ENCODE data around the gene OR5D18. TPM values are rescaled to one million over a fixed set of nuclear protein-coding genes. Genes with fewer than 3 reads are reported as not detected.

OR5D18 gene
- total and polyA plus RNA-seq, 2 of the 13 experiments (the other 11 are each of a cell fraction or from before 2014, with no cell fraction given) = not detected

- Histone ChIP-seq H3K36me3 (replicated peaks in 1 of 2; ENCODE audit: control insufficient read depth in 1 of 2, insufficient read depth in 2 of 2, low read length in 2 of 2) (no peaks in the 10 kb centered on the region), H3K9ac (ENCODE audit: insufficient read depth, low read depth, low read length) (no peak within 1 kb of the TSS), H3K27me3 (ENCODE audit: control insufficient read depth in 1 of 2, insufficient read depth in 2 of 2, low read length in 2 of 2) (no peaks in the 10 kb centered on the region), H3K27ac (ENCODE audit: extremely low read length, insufficient read depth, low read length) (no peak within 1 kb of the TSS), H3K4me1 (ENCODE audit: insufficient read depth, low read length) (no peaks in the 10 kb centered on the region), H4K20me1 (ENCODE audit: insufficient read depth, low read length) (no peaks in the 10 kb centered on the region), H3K4me2 (ENCODE audit: low read depth, low read length) (no peak within 1 kb of the TSS), H3K4me3 (replicated peaks in 1 of 3; ENCODE audit: insufficient read depth in 1 of 3, low read depth in 2 of 3, low read length in 3 of 3) (no peak within 1 kb of the TSS), H3K9me3 (ENCODE audit: low read length) (peaks cover 22% of the 10 kb centered on the region), H2AFZ (ENCODE audit: low read length) (no peak within 1 kb of the TSS), H3K79me2 (ENCODE audit: insufficient read depth, low read length) (no peaks in the 10 kb centered on the region)
- POLR2A ChIA-PET = no interaction called here
- no peak for DNase-seq (ENCODE audit: low spot score)
- CTCF ChIA-PET (ENCODE audit: low intra/inter-chr PET ratio, low total read pairs) = no interaction called here
- WGBS (ENCODE audit: low lambda C conversion rate) = 0% methylated on average over 3 of the region's 3 CpGs
- TF ChIP-seq, protein P1, sequence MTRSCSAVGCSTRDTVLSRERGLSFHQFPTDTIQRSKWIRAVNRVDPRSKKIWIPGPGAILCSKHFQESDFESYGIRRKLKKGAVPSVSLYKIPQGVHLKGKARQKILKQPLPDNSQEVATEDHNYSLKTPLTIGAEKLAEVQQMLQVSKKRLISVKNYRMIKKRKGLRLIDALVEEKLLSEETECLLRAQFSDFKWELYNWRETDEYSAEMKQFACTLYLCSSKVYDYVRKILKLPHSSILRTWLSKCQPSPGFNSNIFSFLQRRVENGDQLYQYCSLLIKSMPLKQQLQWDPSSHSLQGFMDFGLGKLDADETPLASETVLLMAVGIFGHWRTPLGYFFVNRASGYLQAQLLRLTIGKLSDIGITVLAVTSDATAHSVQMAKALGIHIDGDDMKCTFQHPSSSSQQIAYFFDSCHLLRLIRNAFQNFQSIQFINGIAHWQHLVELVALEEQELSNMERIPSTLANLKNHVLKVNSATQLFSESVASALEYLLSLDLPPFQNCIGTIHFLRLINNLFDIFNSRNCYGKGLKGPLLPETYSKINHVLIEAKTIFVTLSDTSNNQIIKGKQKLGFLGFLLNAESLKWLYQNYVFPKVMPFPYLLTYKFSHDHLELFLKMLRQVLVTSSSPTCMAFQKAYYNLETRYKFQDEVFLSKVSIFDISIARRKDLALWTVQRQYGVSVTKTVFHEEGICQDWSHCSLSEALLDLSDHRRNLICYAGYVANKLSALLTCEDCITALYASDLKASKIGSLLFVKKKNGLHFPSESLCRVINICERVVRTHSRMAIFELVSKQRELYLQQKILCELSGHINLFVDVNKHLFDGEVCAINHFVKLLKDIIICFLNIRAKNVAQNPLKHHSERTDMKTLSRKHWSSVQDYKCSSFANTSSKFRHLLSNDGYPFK (CRISPR knock-in tag; IDR thresholded peaks at IDR 0.05; ENCODE audit: borderline replicate concordance) = no peak
- TF ChIP-seq ZNF580 (CRISPR knock-in tag; IDR thresholded peaks at IDR 0.05; ENCODE audit: borderline replicate concordance, low read depth) = no peak
- TF ChIP-seq ZNF235 (CRISPR knock-in tag; IDR thresholded peaks at IDR 0.05; ENCODE audit: borderline replicate concordance) = no peak
- TF ChIP-seq PHB2 (IDR thresholded peaks at IDR 0.05; ENCODE audit: partially characterized antibody) = no peak
- no peak for TF ChIP-seq ZNF746 (CRISPR knock-in tag; IDR thresholded peaks at IDR 0.05)
- no peak for TF ChIP-seq KMT2A (CRISPR knock-in tag; IDR thresholded peaks at IDR 0.05)
- TF ChIP-seq GABPA (IDR thresholded peaks at IDR 0.05; ENCODE audit: low read depth, low read length) = no peak
- no peak for TF ChIP-seq GABPA (CRISPR knock-in tag; IDR thresholded peaks at IDR 0.05; ENCODE audit: low read depth)
- no peak for TF ChIP-seq KAT8 (CRISPR knock-in tag; IDR thresholded peaks at IDR 0.05)
- TF ChIP-seq FOXM1 (CRISPR knock-in tag; IDR thresholded peaks at IDR 0.05) = no peak
- TF ChIP-seq, protein P2, sequence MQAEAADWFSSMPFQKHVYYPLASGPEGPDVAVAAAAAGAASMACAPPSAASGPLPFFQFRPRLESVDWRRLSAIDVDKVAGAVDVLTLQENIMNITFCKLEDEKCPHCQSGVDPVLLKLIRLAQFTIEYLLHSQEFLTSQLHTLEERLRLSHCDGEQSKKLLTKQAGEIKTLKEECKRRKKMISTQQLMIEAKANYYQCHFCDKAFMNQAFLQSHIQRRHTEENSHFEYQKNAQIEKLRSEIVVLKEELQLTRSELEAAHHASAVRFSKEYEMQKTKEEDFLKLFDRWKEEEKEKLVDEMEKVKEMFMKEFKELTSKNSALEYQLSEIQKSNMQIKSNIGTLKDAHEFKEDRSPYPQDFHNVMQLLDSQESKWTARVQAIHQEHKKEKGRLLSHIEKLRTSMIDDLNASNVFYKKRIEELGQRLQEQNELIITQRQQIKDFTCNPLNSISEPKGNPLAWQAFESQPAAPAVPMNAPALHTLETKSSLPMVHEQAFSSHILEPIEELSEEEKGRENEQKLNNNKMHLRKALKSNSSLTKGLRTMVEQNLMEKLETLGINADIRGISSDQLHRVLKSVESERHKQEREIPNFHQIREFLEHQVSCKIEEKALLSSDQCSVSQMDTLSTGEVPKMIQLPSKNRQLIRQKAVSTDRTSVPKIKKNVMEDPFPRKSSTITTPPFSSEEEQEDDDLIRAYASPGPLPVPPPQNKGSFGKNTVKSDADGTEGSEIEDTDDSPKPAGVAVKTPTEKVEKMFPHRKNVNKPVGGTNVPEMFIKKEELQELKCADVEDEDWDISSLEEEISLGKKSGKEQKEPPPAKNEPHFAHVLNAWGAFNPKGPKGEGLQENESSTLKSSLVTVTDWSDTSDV (CRISPR knock-in tag; IDR thresholded peaks at IDR 0.05) = no peak
- TF ChIP-seq, protein P3, sequence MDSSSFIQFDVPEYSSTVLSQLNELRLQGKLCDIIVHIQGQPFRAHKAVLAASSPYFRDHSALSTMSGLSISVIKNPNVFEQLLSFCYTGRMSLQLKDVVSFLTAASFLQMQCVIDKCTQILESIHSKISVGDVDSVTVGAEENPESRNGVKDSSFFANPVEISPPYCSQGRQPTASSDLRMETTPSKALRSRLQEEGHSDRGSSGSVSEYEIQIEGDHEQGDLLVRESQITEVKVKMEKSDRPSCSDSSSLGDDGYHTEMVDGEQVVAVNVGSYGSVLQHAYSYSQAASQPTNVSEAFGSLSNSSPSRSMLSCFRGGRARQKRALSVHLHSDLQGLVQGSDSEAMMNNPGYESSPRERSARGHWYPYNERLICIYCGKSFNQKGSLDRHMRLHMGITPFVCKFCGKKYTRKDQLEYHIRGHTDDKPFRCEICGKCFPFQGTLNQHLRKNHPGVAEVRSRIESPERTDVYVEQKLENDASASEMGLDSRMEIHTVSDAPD (CRISPR knock-in tag; IDR thresholded peaks at IDR 0.05) = no peak
- TF ChIP-seq ZNF124 (CRISPR knock-in tag; IDR thresholded peaks at IDR 0.05) = no peak
- no peak for TF ChIP-seq STAG1 (CRISPR knock-in tag; IDR thresholded peaks at IDR 0.05)
- no TSS peak for BruUV-seq (replicated peaks)
- intact Hi-C loops (cut with micrococcal nuclease; ENCODE audit: unreplicated experiment) (no loop called here), in situ Hi-C loops (cut with HindIII; ENCODE audit: extremely low pct_ligation_motif_present, low pct_unique_long_range_greater_than_20kb) (loop anchor here (10.0 kb wide), 1 partner anchor 54 kb away; no protein-coding TSS in a partner anchor)
- no peak for FAIRE-seq
- ATAC-seq = no peak
Measured at GRCh38 chr11:55838452-55838851, 19.0 kb downstream of the OR5D18 start, which contains the start of gene OR5D16. Gene OR5D16 (plus strand): TSS chr11:55838752. CDS start chr11:55838752, 0 bp downstream.
